GM12801 (cell line): ENCODE results near the gene ZNF687.

Experiments used
- CTCF ChIP-seq: IDR thresholded peaks from one replicate; pipeline ENCODE4 v1.5.1; 2011; ENCODE audit warnings: control low read depth; ENCODE audit not compliant: insufficient read length; ENCODE audit errors: extremely low read depth

Gene ZNF687, protein sequence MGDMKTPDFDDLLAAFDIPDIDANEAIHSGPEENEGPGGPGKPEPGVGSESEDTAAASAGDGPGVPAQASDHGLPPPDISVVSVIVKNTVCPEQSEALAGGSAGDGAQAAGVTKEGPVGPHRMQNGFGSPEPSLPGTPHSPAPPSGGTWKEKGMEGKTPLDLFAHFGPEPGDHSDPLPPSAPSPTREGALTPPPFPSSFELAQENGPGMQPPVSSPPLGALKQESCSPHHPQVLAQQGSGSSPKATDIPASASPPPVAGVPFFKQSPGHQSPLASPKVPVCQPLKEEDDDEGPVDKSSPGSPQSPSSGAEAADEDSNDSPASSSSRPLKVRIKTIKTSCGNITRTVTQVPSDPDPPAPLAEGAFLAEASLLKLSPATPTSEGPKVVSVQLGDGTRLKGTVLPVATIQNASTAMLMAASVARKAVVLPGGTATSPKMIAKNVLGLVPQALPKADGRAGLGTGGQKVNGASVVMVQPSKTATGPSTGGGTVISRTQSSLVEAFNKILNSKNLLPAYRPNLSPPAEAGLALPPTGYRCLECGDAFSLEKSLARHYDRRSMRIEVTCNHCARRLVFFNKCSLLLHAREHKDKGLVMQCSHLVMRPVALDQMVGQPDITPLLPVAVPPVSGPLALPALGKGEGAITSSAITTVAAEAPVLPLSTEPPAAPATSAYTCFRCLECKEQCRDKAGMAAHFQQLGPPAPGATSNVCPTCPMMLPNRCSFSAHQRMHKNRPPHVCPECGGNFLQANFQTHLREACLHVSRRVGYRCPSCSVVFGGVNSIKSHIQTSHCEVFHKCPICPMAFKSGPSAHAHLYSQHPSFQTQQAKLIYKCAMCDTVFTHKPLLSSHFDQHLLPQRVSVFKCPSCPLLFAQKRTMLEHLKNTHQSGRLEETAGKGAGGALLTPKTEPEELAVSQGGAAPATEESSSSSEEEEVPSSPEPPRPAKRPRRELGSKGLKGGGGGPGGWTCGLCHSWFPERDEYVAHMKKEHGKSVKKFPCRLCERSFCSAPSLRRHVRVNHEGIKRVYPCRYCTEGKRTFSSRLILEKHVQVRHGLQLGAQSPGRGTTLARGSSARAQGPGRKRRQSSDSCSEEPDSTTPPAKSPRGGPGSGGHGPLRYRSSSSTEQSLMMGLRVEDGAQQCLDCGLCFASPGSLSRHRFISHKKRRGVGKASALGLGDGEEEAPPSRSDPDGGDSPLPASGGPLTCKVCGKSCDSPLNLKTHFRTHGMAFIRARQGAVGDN

DNA sequence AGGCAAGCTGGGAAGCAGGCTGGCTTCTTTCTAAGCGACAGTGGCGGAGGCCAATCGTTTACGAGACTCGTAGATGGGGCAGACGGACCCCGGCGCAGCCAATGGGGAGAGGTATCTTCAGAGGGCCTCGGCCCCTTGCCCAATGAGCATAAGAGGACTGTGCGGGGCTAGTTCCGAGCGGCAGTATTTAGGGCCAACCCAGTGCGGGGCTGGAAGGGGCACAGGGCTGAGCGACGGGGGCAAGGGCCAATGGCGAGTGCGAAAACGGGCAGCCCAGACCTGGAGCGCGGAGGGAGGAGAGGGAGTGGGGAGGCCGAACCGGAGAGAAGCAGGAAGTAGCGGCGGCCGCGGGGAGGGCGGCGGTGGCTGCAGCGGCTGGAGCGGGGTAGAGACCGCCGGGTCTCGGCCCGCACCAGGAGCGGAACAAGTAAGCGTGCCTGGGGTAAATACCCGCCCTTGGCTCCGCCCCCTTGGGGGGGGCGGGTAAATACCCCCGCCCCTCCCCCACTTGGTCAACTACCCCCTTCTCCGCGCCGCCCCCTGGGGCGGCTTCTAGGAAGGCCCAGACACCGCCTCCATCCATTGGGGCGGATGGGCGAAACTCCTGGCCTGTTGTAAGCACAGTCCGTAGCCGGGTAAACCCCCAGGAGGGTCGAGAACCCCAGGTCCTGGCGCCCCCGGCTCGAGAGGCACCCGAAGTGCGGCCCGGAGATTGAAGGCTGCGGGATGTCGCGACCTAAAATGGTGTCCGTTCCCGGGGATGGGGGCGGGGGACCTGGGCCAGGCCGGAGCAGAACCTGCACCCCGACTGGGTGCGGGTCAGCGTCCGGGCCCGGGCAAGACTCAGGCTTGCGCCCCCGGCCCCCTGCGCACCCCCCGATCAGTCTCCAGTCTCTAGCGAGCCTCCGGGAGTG is at the start of gene ZNF687:
ZNF687 (plus strand) TSS at position 331 of the 914 bp plus-strand sequence. CDS start 3,993 bp downstream, outside the sequence.
- TF ChIP-seq CTCF = no peak

- TF ChIP-seq CTCF = no peak
Observed at GRCh38 chr1:151235235-151235634, 46.9 kb upstream of the ZNF687 start.

- TF ChIP-seq CTCF = no peak
Observed at GRCh38 chr1:151237678-151238466, 44.2 kb upstream of the ZNF687 start.

- TF ChIP-seq CTCF = no peak
Observed at GRCh38 chr1:151238467-151238739, 43.7 kb upstream of the ZNF687 start.

GRCh38 chr1:151242442-151242841 is 39.7 kb upstream of the ZNF687 start:
- no peak for TF ChIP-seq CTCF

DNA sequence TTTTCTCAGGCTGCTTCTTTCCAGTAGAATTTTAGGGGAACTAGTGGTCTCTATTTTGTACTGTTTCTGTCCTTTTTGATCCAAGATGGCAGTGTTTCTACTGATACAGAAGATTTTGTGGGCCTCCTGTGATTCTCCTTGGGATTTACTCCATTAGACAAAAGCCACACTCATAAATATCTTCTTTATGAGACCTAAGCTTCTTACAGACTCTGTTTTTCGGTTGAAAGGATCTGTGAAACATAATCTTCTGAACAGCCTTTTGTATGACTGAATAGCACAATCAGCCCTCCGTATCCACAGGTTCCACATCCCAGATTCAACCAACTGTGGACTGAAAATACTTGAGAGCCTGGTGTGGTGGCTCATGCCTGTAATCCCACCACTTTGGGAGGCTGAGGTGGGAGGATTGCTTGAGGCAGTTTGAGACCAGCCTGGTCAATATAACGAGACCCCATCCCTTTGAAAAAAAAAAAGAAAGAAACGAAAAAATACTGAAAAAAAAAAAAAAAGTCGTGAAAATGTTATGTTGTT is 38.3 kb upstream of the ZNF687 start:
- TF ChIP-seq CTCF = no peak
